Astrocyte (in vitro differentiated cells and primary cell): ENCODE results near the gene PTPRN2. TPM values are rescaled to one million over a fixed set of nuclear protein-coding genes. Genes with fewer than 3 reads are reported as not detected.

Source experiments
- DNase-seq: peaks from one replicate; pipeline ENCODE4 v3.0.0-alpha.2; 2010; ENCODE audit warnings: low read depth
- FAIRE-seq: peaks from 2 replicates; lab custom pipeline; 2011; peaks lifted over from hg19 to GRCh38; lab: Jason Lieb, UNC
- H2AFZ ChIP-seq: 2 replicates; pipeline ENCODE4 v1.6.0; 2012; ENCODE audit warnings: low read depth, low read length, inconsistent platforms
- H3K27ac ChIP-seq: 2 replicates; pipeline ENCODE4 v1.5.1; 2011; ENCODE audit warnings: low read depth, low read length, inconsistent platforms
- H3K27me3 ChIP-seq: 2 replicates; pipeline ENCODE4 v1.6.0; 2011; ENCODE audit warnings: low read length, inconsistent platforms; ENCODE audit not compliant: insufficient read depth
- H3K36me3 ChIP-seq: 2 replicates; pipeline ENCODE4 v1.5.1; 2011; ENCODE audit warnings: low read length, inconsistent platforms; ENCODE audit not compliant: insufficient read depth
- H3K4me1 ChIP-seq: 2 replicates; pipeline ENCODE4 v1.5.1; 2011; ENCODE audit warnings: low read length, inconsistent platforms; ENCODE audit not compliant: insufficient read depth
- H3K4me2 ChIP-seq: 2 replicates; pipeline ENCODE4 v1.6.0; 2012; ENCODE audit warnings: low read length, inconsistent platforms
- H3K4me3 ChIP-seq: 2 replicates; pipeline ENCODE4 v1.5.1; 2011; ENCODE audit warnings: low read depth, mild to moderate bottlenecking, low read length, inconsistent platforms; ENCODE audit not compliant: insufficient read depth
- H3K79me2 ChIP-seq: 2 replicates; pipeline ENCODE4 v1.6.0; 2012; ENCODE audit warnings: mild to moderate bottlenecking, low read length, inconsistent platforms; ENCODE audit not compliant: insufficient read depth
- H3K9ac ChIP-seq: 2 replicates; pipeline ENCODE4 v1.6.0; 2012; ENCODE audit warnings: mild to moderate bottlenecking, low read length, inconsistent platforms
- H3K9me3 ChIP-seq: 2 replicates; pipeline ENCODE4 v1.5.1; 2012; ENCODE audit warnings: low read depth, mild to moderate bottlenecking, low read length, inconsistent platforms; ENCODE audit not compliant: insufficient read depth
- H4K20me1 ChIP-seq: 2 replicates; pipeline ENCODE4 v1.6.0; 2012; ENCODE audit warnings: low read length, inconsistent platforms; ENCODE audit not compliant: insufficient read depth
- H3K27ac Mint-ChIP-seq: one replicate; pipeline ENCODE4 v1.8.0; 2021; ENCODE audit warnings: mild to moderate bottlenecking, mixed read lengths; ENCODE audit not compliant: unreplicated experiment
- H3K27me3 Mint-ChIP-seq: one replicate; pipeline ENCODE4 v1.8.0; 2021; ENCODE audit warnings: low read depth, mixed read lengths; ENCODE audit not compliant: unreplicated experiment
- H3K36me3 Mint-ChIP-seq: one replicate; pipeline ENCODE4 v1.8.0; 2021; ENCODE audit warnings: low read depth, mixed read lengths; ENCODE audit not compliant: unreplicated experiment
- H3K4me1 Mint-ChIP-seq: one replicate; pipeline ENCODE4 v1.8.0; 2021; ENCODE audit warnings: low read depth, mixed read lengths; ENCODE audit not compliant: unreplicated experiment
- H3K4me3 Mint-ChIP-seq: one replicate; pipeline ENCODE4 v1.8.0; 2021; ENCODE audit warnings: mild to moderate bottlenecking, moderate library complexity, mixed read lengths; ENCODE audit not compliant: unreplicated experiment
- H3K9me3 Mint-ChIP-seq: one replicate; pipeline ENCODE4 v1.8.0; 2021; ENCODE audit warnings: mild to moderate bottlenecking, mixed read lengths; ENCODE audit not compliant: unreplicated experiment
- CTCF ChIP-seq: IDR thresholded peaks from 2 replicates; pipeline ENCODE4 v1.5.1; 2011; ENCODE audit warnings: low read depth, mild to moderate bottlenecking, inconsistent platforms, low read length, moderate library complexity; ENCODE audit not compliant: insufficient read depth
- EZH2 ChIP-seq: IDR thresholded peaks from 2 replicates; pipeline ENCODE4 v1.6.1; 2012; ENCODE audit warnings: mild to moderate bottlenecking, low read length, inconsistent platforms; ENCODE audit not compliant: insufficient read depth
- total RNA-seq: library from RNA; stranded (reverse); gene quantifications from 2 replicates; pipeline ENCODE4 v1.2.1, GENCODE V29; 2021

The PTPRN2 gene
- total RNA-seq, 1 donor from 2014 or later: 0.09 TPM

GRCh38 chr7:158620839-158621441, 33.3 kb upstream of the PTPRN2 start:
- H3K4me3 Mint-ChIP-seq: no peak overlapping the region
- no peak for TF ChIP-seq EZH2
- no peak for TF ChIP-seq CTCF
- no peak for FAIRE-seq
- peaks cover 11% of the 10 kb centered on the region for H3K4me1 ChIP-seq
- H3K27me3 Mint-ChIP-seq: no peaks in the 10 kb centered on the region
- H3K4me1 Mint-ChIP-seq: peaks cover 3% of the 10 kb centered on the region
- no peaks in the 10 kb centered on the region for H3K79me2 ChIP-seq
- no peaks in the 10 kb centered on the region for H3K9me3 ChIP-seq
- no peaks in the 10 kb centered on the region for H3K9me3 Mint-ChIP-seq
- H3K4me2 ChIP-seq: no peak overlapping the region
- no peak overlapping the region for H3K9ac ChIP-seq
- no peak overlapping the region for H3K4me3 ChIP-seq
- no peaks in the 10 kb centered on the region for H3K36me3 Mint-ChIP-seq
- H3K36me3 ChIP-seq: no peaks in the 10 kb centered on the region
- H3K27me3 ChIP-seq: no peaks in the 10 kb centered on the region
- DNase-seq: no peak
- no peak overlapping the region for H2AFZ ChIP-seq
- no peak overlapping the region for H3K27ac ChIP-seq
- no peaks in the 10 kb centered on the region for H4K20me1 ChIP-seq
- H3K27ac Mint-ChIP-seq: no peak overlapping the region

DNA sequence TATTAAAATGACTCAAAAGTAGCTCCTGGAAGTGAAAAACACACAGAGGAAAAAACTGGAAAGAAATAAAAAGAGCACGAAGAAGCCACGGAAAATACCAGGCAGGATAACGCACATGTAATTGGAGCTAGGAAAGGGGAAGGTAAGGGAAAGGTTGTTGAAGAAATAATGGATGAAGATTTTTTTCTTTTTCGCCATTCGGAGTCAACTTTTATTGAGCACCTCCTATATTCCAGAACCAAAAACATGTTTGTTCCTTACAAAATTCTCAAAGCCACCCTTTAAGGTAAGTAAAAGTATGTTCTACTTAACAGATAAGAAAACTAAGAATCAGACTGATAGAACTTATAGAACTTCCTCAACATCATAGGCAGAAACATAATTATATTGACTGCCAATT, 32.8 kb upstream of the PTPRN2 start:
- H3K9ac ChIP-seq: no peak overlapping the region
- no peak overlapping the region for H2AFZ ChIP-seq
- TF ChIP-seq CTCF (no peak), EZH2 (no peak)
- H3K36me3 Mint-ChIP-seq: no peaks in the 10 kb centered on the region
- FAIRE-seq (peak; percentile 34), DNase-seq (no peak)
- no peaks in the 10 kb centered on the region for H3K36me3 ChIP-seq
- H4K20me1 ChIP-seq: no peaks in the 10 kb centered on the region
- no peak overlapping the region for H3K4me2 ChIP-seq
- H3K27me3 Mint-ChIP-seq: no peaks in the 10 kb centered on the region
- no peak overlapping the region for H3K27ac Mint-ChIP-seq
- no peaks in the 10 kb centered on the region for H3K79me2 ChIP-seq
- no peaks in the 10 kb centered on the region for H3K9me3 ChIP-seq
- peaks cover 3% of the 10 kb centered on the region for H3K4me1 Mint-ChIP-seq
- H3K27me3 ChIP-seq: no peaks in the 10 kb centered on the region
- H3K4me1 ChIP-seq: peaks cover 11% of the 10 kb centered on the region
- H3K4me3 Mint-ChIP-seq: no peak overlapping the region
- no peak overlapping the region for H3K27ac ChIP-seq
- H3K4me3 ChIP-seq: no peak overlapping the region
- H3K9me3 Mint-ChIP-seq: no peaks in the 10 kb centered on the region

GRCh38 chr7:158618745-158619140, 31.1 kb upstream of the PTPRN2 start:
- H3K4me1 Mint-ChIP-seq: peaks cover 4% of the 10 kb centered on the region

More at GRCh38 chr7:158618745-158619140, 31.1 kb upstream of the PTPRN2 start:
- Histone ChIP-seq H3K27me3 (no peaks in the 10 kb centered on the region), H3K4me3 (no peak overlapping the region), H3K9me3 (no peaks in the 10 kb centered on the region), H3K4me1 (peaks cover 11% of the 10 kb centered on the region), H3K27ac (peak overlapping the region; percentile 56), H4K20me1 (no peaks in the 10 kb centered on the region), H3K4me2 (peak overlapping the region; percentile 44), H3K36me3 (no peaks in the 10 kb centered on the region), H3K9ac (peak overlapping the region; percentile 36), H2AFZ (no peak overlapping the region), H3K79me2 (no peaks in the 10 kb centered on the region)
- DNase-seq: no peak
- no peak for TF ChIP-seq EZH2
- TF ChIP-seq CTCF: no peak
- Mint-ChIP-seq H3K27me3 (no peaks in the 10 kb centered on the region), H3K27ac (no peak overlapping the region), H3K36me3 (no peaks in the 10 kb centered on the region), H3K9me3 (no peaks in the 10 kb centered on the region), H3K4me3 (no peak overlapping the region)
- FAIRE-seq: no peak
